22Rv1 (cell line): Measurements from ENCODE around the gene MLLT10.

Source experiments
- CTCF ChIP-seq: fragments of 450-650 bp; IDR thresholded peaks from 2 replicates; pipeline ENCODE4 v1.5.1; 2017; ENCODE audit warnings: mild to moderate bottlenecking
- ZFX ChIP-seq: fragments of 450-650 bp; IDR thresholded peaks from 2 replicates; pipeline ENCODE4 v1.6.1; 2017; ENCODE audit warnings: antibody characterized with exemption, borderline replicate concordance

GRCh38 chr10:21533467-21534279, at the start of gene MLLT10:
- TF ChIP-seq ZFX (no peak), CTCF (no peak)
